ENCODE data around the gene TSPAN13.

Gene TSPAN13

GRCh38 chr7:16805441-16805840 lies 51.9 kb downstream of the TSPAN13 start:
- H3K4me3 ChIP-seq (ENCODE audit: low read depth, low read length) = no peak overlapping the region
- ChIA-PET POLR2A (no interaction called here), CTCF (interaction anchor here (0.6 kb wide), 1 partner anchor 1315 kb away, joined by 4 read pairs; no protein-coding TSS in a partner anchor)
- TF ChIP-seq, protein P1, sequence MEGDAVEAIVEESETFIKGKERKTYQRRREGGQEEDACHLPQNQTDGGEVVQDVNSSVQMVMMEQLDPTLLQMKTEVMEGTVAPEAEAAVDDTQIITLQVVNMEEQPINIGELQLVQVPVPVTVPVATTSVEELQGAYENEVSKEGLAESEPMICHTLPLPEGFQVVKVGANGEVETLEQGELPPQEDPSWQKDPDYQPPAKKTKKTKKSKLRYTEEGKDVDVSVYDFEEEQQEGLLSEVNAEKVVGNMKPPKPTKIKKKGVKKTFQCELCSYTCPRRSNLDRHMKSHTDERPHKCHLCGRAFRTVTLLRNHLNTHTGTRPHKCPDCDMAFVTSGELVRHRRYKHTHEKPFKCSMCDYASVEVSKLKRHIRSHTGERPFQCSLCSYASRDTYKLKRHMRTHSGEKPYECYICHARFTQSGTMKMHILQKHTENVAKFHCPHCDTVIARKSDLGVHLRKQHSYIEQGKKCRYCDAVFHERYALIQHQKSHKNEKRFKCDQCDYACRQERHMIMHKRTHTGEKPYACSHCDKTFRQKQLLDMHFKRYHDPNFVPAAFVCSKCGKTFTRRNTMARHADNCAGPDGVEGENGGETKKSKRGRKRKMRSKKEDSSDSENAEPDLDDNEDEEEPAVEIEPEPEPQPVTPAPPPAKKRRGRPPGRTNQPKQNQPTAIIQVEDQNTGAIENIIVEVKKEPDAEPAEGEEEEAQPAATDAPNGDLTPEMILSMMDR (IDR thresholded peaks at IDR 0.05; ENCODE audit: insufficient read depth, low read length, missing control alignments) = no peak
- no peak for DNase-seq (ENCODE audit: low read depth, low spot score)

GRCh38 chr7:16810112-16810511 lies 56.6 kb downstream of the TSPAN13 start:
- ChIA-PET CTCF (interaction anchor here (0.7 to 3.7 kb wide), 3 partner anchors 9 to 401 kb away, joined by 3 to 38 read pairs (median 3); no protein-coding TSS in a partner anchor), POLR2A (no interaction called here)

GRCh38 chr7:16810573-16810972 lies 57.0 kb downstream of the TSPAN13 start:
- TF ChIP-seq, protein P1 (IDR thresholded peaks at IDR 0.05; ENCODE audit: insufficient read depth, low read length, missing control alignments) = no peak
- POLR2A ChIA-PET = no interaction called here
- CTCF ChIA-PET = interaction anchor here (3.7 kb wide), 1 partner anchor 10 kb away, joined by 38 read pairs; no protein-coding TSS in a partner anchor
- no peak for DNase-seq (ENCODE audit: low read depth, low spot score)
- no peak overlapping the region for H3K4me3 ChIP-seq (ENCODE audit: low read depth, low read length)

More at GRCh38 chr7:16810112-16810511, 56.6 kb downstream of the TSPAN13 start:
- no peak for DNase-seq (ENCODE audit: low read depth, low spot score)
- TF ChIP-seq, protein P1 (IDR thresholded peaks at IDR 0.05; ENCODE audit: insufficient read depth, low read length, missing control alignments) = no peak
- H3K4me3 ChIP-seq (ENCODE audit: low read depth, low read length) = no peak overlapping the region

- H3K4me3 ChIP-seq (ENCODE audit: low read depth, low read length) = no peak overlapping the region
- CTCF ChIA-PET = no interaction called here
These were observed 58.0 kb downstream of the TSPAN13 start for GRCh38 chr7:16811551-16811950.

GRCh38 chr7:16812542-16813231 lies 59.1 kb downstream of the TSPAN13 start:
- H3K4me3 ChIP-seq (ENCODE audit: low read depth, low read length) = no peak overlapping the region
- DNase-seq (ENCODE audit: low read depth, low spot score) = no peak
- POLR2A ChIA-PET = no interaction called here
- CTCF ChIA-PET = interaction anchor here (1.1 to 2.2 kb wide), 2 partner anchors 12 to 24 kb away, joined by 4 to 14 read pairs; no protein-coding TSS in a partner anchor
- TF ChIP-seq, protein P1 (IDR thresholded peaks at IDR 0.05; ENCODE audit: insufficient read depth, low read length, missing control alignments) = no peak

More at GRCh38 chr7:16811551-16811950, 58.0 kb downstream of the TSPAN13 start:
- peak; percentile 53 for DNase-seq (ENCODE audit: low read depth, low spot score)
- TF ChIP-seq, protein P1 (IDR thresholded peaks at IDR 0.05; ENCODE audit: insufficient read depth, low read length, missing control alignments) = no peak
- POLR2A ChIA-PET = no interaction called here

GRCh38 chr7:16813232-16813616 lies 59.7 kb downstream of the TSPAN13 start:
- POLR2A ChIA-PET = no interaction called here
- no peak for DNase-seq (ENCODE audit: low read depth, low spot score)
- TF ChIP-seq, protein P1 (IDR thresholded peaks at IDR 0.05; ENCODE audit: insufficient read depth, low read length, missing control alignments) = no peak
- no peak overlapping the region for H3K4me3 ChIP-seq (ENCODE audit: low read depth, low read length)
- CTCF ChIA-PET = interaction anchor here (0.7 to 2.2 kb wide), 3 partner anchors 13 to 105 kb away, joined by 4 to 14 read pairs (median 4); no protein-coding TSS in a partner anchor

Data from AG04449 (cell line).